ENCODE data around the gene TTBK1. TPM values are rescaled to one million over a fixed set of nuclear protein-coding genes. Genes with fewer than 3 reads are reported as not detected.
A peak's percentile ranks its signal among the peaks of the same experiment; 100 is the strongest.

Gene TTBK1
- total and polyA plus RNA-seq, 2 of the 4 experiments (the other 2 are of a cell fraction): 0.02 TPM; not detected in 1

DNA sequence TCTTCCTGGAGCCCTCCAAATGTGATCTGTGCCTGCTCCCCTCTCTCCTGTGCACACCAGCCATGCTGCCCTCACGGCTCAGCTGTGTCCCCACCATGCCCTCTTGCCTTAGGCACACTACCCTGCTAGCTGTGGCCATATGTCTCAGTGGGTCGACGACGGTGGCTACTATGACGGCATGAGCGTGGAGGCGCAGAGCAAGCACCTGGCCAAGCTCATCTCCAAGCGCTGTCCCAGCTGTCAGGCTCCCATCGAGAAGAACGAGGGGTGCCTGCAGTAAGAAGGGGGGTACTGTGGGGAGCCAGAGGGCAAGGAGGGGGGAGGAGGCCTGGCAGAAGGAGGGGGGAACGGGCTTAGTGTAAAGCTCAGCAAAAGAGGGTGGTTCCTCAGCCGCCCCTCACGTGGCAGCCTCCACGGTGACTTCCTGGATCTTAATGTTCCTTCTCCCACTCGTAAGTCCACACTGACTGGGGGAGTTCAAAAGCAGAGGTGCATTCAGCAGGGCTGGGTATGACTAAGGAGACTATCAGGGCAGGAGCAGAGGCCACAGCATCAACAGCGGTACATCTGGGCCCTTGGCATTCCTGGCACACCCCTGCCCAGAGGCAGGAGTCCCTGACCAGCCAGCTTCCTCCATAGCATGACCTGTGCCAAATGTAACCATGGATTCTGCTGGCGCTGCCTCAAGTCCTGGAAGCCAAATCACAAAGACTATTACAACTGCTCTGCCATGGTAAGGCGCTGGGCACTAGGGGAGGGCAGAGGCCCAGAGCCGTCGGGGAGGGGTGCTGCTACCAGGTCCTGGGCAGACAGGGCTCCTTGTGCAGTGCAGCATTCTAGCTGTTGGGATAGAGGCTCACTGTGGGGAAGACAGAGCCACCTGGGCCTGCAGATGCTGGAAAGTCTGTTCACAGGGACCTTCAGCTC is 22.0 kb upstream of the TTBK1 start:
- Histone ChIP-seq H3K4me1 (ENCODE audit: control insufficient read depth, insufficient read depth, low read length) (peaks cover 2% of the 10 kb centered on the region; the same call in 1 of the 2 replicates), H3K23ac (ENCODE audit: low read depth, low read length) (no peak overlapping the region), H2BK15ac (ENCODE audit: low read depth, low read length) (no peak overlapping the region), H3K79me1 (ENCODE audit: low read depth in 1 of 2, low read length in 2 of 2) (no peaks in the 10 kb centered on the region), H3K27ac (ENCODE audit: insufficient read depth, low read length) (no peak overlapping the region), H3K9me3 (ENCODE audit: control insufficient read depth, insufficient read depth, low read length) (no peaks in the 10 kb centered on the region), H3K14ac (replicated peaks; ENCODE audit: low read depth, low read length) (no peak overlapping the region), H4K8ac (ENCODE audit: low read depth in 2 of 2, low read length in 2 of 2) (no peak overlapping the region), H2AK5ac (ENCODE audit: low read depth, low read length) (no peak overlapping the region), H2AK9ac (replicated peaks; ENCODE audit: low read depth, low read length, poor library complexity) (no peak overlapping the region), H2BK120ac (ENCODE audit: low read depth, low read length) (no peak overlapping the region), H4K91ac (ENCODE audit: insufficient read depth, low read depth, low read length) (no peak overlapping the region), H3K27me3 (ENCODE audit: control insufficient read depth, insufficient read depth, low read length) (no peaks in the 10 kb centered on the region), H3K4me3 (ENCODE audit: insufficient read depth, low read depth, low read length) (no peak overlapping the region), H3K9ac (ENCODE audit: low read depth, low read length) (no peak overlapping the region), H4K5ac (ENCODE audit: low read depth, low read length) (no peak overlapping the region), H2AFZ (replicated peaks; ENCODE audit: low read length, poor library complexity) (peak overlapping the region; percentile 54), H3K36me3 (ENCODE audit: control insufficient read depth, insufficient read depth, low read length) (peaks cover 46% of the 10 kb centered on the region), H3K18ac (ENCODE audit: low read depth, low read length) (no peak overlapping the region), H2BK5ac (ENCODE audit: low read depth, low read length, poor library complexity, severe bottlenecking) (no peak overlapping the region), H3K56ac (ENCODE audit: extremely low read depth, insufficient read depth, low read length) (no peak overlapping the region), H3K9me1 (ENCODE audit: insufficient read depth, low read length) (no peaks in the 10 kb centered on the region; the same call in 1 of the 2 replicates), H3K4ac (ENCODE audit: low read depth, low read length) (no peak overlapping the region), H3K4me2 (ENCODE audit: low read depth, low read length) (no peak overlapping the region), H2BK20ac (ENCODE audit: low read depth, low read length) (no peak overlapping the region), H4K20me1 (ENCODE audit: insufficient read depth, low read length) (no peaks in the 10 kb centered on the region)
- TF ChIP-seq CEBPB (IDR thresholded peaks at IDR 0.05; ENCODE audit: low read depth, low read length) (no peak), CTCF (conservative IDR thresholded peaks at IDR 0.05; ENCODE audit: low read depth, low read length) (no peak), BHLHE40 (IDR thresholded peaks at IDR 0.05; ENCODE audit: low read depth, low read length) (no peak), MXI1 (IDR thresholded peaks at IDR 0.05; ENCODE audit: borderline replicate concordance, low read depth, low read length) (no peak), FOS (IDR thresholded peaks at IDR 0.05; ENCODE audit: low read depth, low read length) (no peak), RAD21 (IDR thresholded peaks at IDR 0.05; ENCODE audit: low read length) (no peak), MAFK (IDR thresholded peaks at IDR 0.05; ENCODE audit: low read depth, low read length) (no peak)
- ATAC-seq (ENCODE audit: low read depth) (peak; percentile 19; the same call in 1 of the 2 replicates), DNase-seq (no peak)
- no TSS peak for BruUV-seq (replicated peaks)
- WGBS, 2 experiments (ENCODE audit: extremely low coverage in 2 of 2, insufficient read length in 1 of 2): 92% methylated on average over 10 of the region's 20 CpGs; no CpG with 5 or more reads in 1 of the 2 experiments
- ChIA-PET CTCF (no interaction called here), POLR2A (ENCODE audit: unreplicated experiment) (no interaction called here)
- dilution Hi-C loops (cut with HindIII; ENCODE audit: low sequenced_read_pairs, unreplicated experiment) (no loop called here), in situ Hi-C loops (cut with MboI; ENCODE audit: low sequenced_read_pairs) (no loop called here), intact Hi-C loops (cut with micrococcal nuclease) (no loop called here)
